Fibroblast of skin of scalp (primary cell): ENCODE data around the gene CTTNBP2.
A peak's percentile ranks its signal among the peaks of the same experiment; 100 is the strongest.

Experiments
- DNase-seq: peaks from one replicate; pipeline ENCODE4 v3.0.0-alpha.2; 2013

Gene CTTNBP2

GRCh38 chr7:117818232-117818631, 55.0 kb downstream of the CTTNBP2 start:
- DNase-seq, result no peak

DNA sequence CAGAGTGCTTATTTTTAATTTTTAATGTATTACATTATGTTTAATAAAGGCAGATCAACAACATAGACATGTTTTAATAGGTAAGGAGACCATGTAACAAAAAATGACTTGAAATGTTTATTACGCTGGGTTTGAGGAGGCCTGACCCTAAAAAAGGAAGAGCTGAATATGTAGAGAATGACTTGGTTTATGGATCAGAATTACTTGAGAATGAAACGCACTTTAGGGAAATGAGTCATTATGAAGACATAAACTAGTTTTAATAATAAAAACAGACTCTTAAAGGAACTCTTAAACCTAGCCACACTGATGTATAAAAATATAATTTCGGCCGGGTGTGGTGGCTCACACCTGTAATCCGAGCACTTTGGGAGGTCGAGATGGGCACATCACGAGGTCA, 56.5 kb downstream of the CTTNBP2 start:
- DNase-seq, result no peak

GRCh38 chr7:117811696-117812095, 61.5 kb downstream of the CTTNBP2 start:
- no peak for DNase-seq

GRCh38 chr7:117810642-117811512, 62.4 kb downstream of the CTTNBP2 start:
- DNase-seq, result peak; percentile 46

GRCh38 chr7:117809958-117810357, 63.3 kb downstream of the CTTNBP2 start:
- no peak for DNase-seq

DNA sequence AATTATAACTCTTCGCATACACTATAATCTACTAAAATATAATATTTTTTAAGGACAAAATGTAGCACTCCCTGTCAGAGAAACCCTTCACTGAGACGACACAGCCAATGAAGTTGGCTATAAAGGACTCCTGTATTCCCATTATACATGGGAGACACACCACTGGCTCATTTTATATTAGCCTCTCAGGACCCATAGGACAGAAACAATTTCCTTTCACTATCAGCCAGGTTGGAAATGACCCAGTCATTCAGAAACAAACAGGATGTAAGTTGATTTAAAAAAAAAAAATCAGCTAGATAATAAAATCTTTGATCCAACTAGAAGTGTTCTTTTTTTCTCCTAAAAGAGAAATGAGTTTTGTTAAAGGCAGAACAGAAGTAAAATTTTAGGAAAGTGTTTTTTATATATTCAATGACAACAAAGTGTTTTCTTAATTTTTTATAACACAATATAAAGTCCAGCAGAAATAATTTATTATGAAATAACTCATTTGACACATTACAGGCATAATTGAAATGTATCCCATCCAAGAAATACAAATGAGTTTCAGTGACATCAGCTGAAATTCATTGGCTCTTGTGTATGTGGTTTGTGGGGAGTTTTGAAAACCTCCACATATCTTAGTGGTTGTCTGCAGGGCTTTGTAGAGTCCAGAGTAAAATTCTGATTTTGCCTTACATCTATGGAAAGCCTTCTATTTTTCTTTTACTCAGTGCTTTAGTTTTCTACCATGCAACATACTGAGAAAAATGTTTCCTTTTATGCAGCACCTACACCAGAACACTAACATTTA, 64.1 kb downstream of the CTTNBP2 start:
- peak; percentile 17 for DNase-seq

- no peak for DNase-seq
Measured at GRCh38 chr7:117808341-117808757, 64.9 kb downstream of the CTTNBP2 start.

GRCh38 chr7:117807676-117808075, 65.6 kb downstream of the CTTNBP2 start:
- DNase-seq, result no peak

GRCh38 chr7:117806011-117806410, 67.2 kb downstream of the CTTNBP2 start:
- DNase-seq, result no peak

GRCh38 chr7:117805241-117805640, 68.0 kb downstream of the CTTNBP2 start:
- no peak for DNase-seq

- no peak for DNase-seq
Measured at GRCh38 chr7:117803476-117803875, 69.8 kb downstream of the CTTNBP2 start.

- DNase-seq, result no peak
Measured at GRCh38 chr7:117802660-117803059, 70.6 kb downstream of the CTTNBP2 start.

GRCh38 chr7:117800841-117801240, 72.4 kb downstream of the CTTNBP2 start:
- DNase-seq, result no peak

GRCh38 chr7:117800406-117800805, 72.8 kb downstream of the CTTNBP2 start:
- DNase-seq, result no peak

GRCh38 chr7:117796889-117797288, 76.4 kb downstream of the CTTNBP2 start:
- DNase-seq, result no peak

DNA sequence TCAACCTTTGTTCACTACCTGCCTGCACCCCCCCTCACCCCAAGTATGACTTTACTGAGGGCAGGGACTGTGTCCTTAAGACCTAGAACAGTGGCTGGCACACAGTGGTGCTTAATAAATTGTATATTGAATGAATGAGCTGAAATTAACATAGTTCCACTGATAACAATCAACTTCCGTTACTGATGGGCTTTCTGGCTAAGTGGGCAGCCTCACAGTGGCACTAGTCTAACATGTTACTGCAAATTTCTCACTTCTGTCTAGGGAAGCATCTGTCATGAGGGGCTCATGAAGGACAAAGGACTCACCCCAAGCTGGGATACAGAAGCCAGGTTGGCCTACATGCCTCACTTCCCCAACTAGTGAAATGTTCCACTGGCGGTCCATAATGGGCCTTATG, 79.3 kb downstream of the CTTNBP2 start:
- no peak for DNase-seq

GRCh38 chr7:117793521-117793920, 79.7 kb downstream of the CTTNBP2 start:
- DNase-seq, result no peak

DNA sequence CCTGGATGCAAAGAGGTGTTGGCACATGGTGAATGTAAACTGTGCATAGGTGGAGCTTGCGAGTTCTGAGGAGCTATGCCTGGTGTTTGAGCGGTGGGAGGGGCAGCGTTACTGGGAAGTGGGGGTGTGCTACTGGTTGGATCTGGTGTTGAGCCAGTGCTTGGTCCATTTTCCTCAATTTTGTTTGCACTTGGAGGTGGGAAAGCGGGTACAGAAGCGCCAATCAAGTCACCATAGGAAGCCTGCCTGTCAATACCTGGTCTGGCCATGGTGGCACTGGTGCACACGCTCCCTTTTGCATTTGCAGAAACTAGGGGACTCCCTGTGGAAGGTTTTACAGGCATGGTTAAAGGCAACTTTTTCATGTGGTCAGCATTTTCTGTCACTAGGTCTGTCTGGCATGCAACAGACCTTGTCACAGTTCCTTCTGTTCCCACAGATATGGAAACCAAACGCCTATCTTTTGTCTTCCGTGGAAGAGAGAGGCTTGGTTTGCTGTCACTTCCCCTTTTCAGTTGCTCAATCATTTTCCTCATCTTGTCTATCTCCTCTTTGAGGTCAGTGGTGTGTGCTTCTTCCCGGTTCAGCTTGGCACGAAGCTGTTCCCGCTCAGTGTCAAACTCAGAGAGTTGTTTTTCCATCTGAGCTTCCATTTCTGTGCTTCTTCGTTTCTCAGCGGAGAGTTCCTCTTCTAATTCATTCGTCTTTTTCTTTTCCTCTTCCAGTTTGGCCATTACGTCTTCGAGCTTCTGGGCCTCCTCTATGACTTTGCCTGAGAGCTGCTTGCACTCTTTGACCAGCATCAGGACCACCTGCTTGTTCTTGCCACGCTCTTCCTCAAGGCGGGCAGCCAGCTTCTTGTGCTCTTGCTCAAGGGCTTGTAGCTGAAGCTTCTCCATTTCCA, 81.1 kb downstream of the CTTNBP2 start:
- DNase-seq, result no peak

DNA sequence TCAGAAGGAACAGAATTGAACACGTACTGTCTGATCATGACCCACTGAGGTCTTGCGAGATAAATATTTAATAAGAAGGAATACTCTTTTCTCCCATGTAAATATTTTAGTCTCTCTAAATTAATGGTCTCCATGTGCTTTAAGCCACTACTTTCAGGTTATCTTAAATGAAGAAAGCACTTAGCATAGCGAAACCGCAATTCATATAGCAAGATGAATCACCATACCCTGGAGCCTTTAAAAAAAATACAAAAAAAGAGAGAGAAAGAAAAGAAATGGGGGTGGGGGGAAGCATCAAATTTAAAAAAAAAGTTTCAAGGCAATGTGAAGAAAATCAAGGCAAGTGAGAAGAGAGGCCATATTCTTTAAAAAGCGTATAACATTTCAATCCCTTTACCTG, 82.5 kb downstream of the CTTNBP2 start:
- DNase-seq, result no peak

- DNase-seq, result no peak
Measured at GRCh38 chr7:117790251-117790650, 83.0 kb downstream of the CTTNBP2 start.

- DNase-seq, result no peak
Measured at GRCh38 chr7:117785431-117785830, 87.8 kb downstream of the CTTNBP2 start.

- DNase-seq, result no peak
Measured at GRCh38 chr7:117784315-117784714, 88.9 kb downstream of the CTTNBP2 start.

DNA sequence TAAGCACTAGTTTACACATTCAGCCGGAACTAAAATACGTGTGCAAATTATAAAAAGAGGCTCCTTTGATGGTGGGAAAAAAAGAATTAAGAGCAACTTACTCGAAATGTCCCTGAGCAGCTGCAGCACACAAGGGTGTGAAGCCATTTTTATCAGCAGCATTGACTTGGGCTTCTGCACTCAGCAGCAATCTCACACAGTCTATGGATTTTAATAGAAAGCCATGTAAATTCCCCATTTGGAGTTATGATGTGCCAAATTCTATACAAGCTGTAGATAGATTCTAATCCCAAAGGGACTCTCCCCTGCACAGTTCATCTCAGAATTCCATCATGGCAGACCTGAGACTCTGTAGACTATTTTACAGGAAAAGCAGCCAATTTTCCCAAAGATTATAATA, 90.5 kb downstream of the CTTNBP2 start:
- DNase-seq, result no peak
